Loucy (cell line): ENCODE measurements around the gene DCAF6.

Source experiments
- H2AFZ ChIP-seq: fragments of 200-600 bp; sonication (generic); 2 replicates; pipeline ENCODE4 v1.6.0; 2016; ENCODE audit warnings: antibody characterized with exemption, mild to moderate bottlenecking, low read length, moderate library complexity
- H3F3A ChIP-seq: fragments of 200-600 bp; 2 replicates; pipeline ENCODE4 v1.6.0; 2016; ENCODE audit warnings: antibody characterized with exemption, low read depth, mild to moderate bottlenecking
- H3K27me3 ChIP-seq: fragments of 200-600 bp; sonication (generic); 2 replicates; pipeline ENCODE4 v1.6.1; 2014; ENCODE audit warnings: low read length, mild to moderate bottlenecking; ENCODE audit not compliant: insufficient read depth, poor library complexity, severe bottlenecking
- H3K36me3 ChIP-seq: fragments of 200-600 bp; sonication (generic); 2 replicates; pipeline ENCODE4 v1.6.1; 2016; ENCODE audit warnings: low read length; ENCODE audit not compliant: insufficient read depth
- H3K4me1 ChIP-seq: fragments of 200-600 bp; sonication (generic); 2 replicates; pipeline ENCODE4 v1.5.1; 2014; ENCODE audit warnings: low read length, mild to moderate bottlenecking; ENCODE audit not compliant: insufficient read depth, poor library complexity, severe bottlenecking
- H3K4me2 ChIP-seq: fragments of 200-600 bp; sonication (generic); 2 replicates; pipeline ENCODE4 v1.6.0; 2014; ENCODE audit warnings: antibody characterized with exemption, low read length, low read depth, mild to moderate bottlenecking; ENCODE audit not compliant: poor library complexity, severe bottlenecking
- H3K4me3 ChIP-seq: fragments of 200-600 bp; sonication (generic); 2 replicates; pipeline ENCODE4 v1.5.1; 2014; ENCODE audit warnings: low read length, mild to moderate bottlenecking, mixed read lengths; ENCODE audit not compliant: poor library complexity, severe bottlenecking
- H3K79me2 ChIP-seq: fragments of 200-600 bp; sonication (generic); 2 replicates; pipeline ENCODE4 v1.6.1; 2014; ENCODE audit warnings: low read length; ENCODE audit not compliant: insufficient read depth
- H3K9ac ChIP-seq: fragments of 200-600 bp; sonication (generic); 2 replicates; pipeline ENCODE4 v1.6.0; 2014; ENCODE audit warnings: mild to moderate bottlenecking, low read depth, low read length, moderate library complexity; ENCODE audit not compliant: poor library complexity, severe bottlenecking
- H3K9me2 ChIP-seq: fragments of 200-600 bp; sonication (generic); replicated peaks from 2 replicates; pipeline ENCODE4 v1.6.1; 2016; ENCODE audit warnings: low read depth, low read length, mixed read lengths
- H3K9me3 ChIP-seq: fragments of 200-600 bp; sonication (generic); 2 replicates; pipeline ENCODE4 v1.6.1; 2014; ENCODE audit warnings: mild to moderate bottlenecking, antibody characterized with exemption, low read length, low read depth; ENCODE audit not compliant: insufficient read depth
- H4K20me1 ChIP-seq: fragments of 200-600 bp; sonication (generic); 2 replicates; pipeline ENCODE4 v1.6.0; 2014; ENCODE audit warnings: antibody characterized with exemption, low read length, mild to moderate bottlenecking; ENCODE audit not compliant: insufficient read depth, poor library complexity, severe bottlenecking
- CTCF ChIP-seq: fragments of 200-600 bp; sonication (generic); conservative IDR thresholded peaks from 2 replicates; pipeline ENCODE4 v1.5.1; 2014; ENCODE audit warnings: mild to moderate bottlenecking, antibody characterized with exemption, low read length
- EZH2phosphoT487 ChIP-seq: fragments of 200-600 bp; IDR thresholded peaks from 2 replicates; pipeline ENCODE4 v1.6.1; 2018; ENCODE audit warnings: antibody characterized with exemption, mild to moderate bottlenecking, moderate library complexity, borderline replicate concordance

DCAF6 gene

GRCh38 chr1:167981933-167982332 is 45.5 kb downstream of the DCAF6 start:
- no peaks in the 10 kb centered on the region for H3K9me3 ChIP-seq
- H3K9me2 ChIP-seq = no peaks in the 10 kb centered on the region
- H3K4me3 ChIP-seq = no peak overlapping the region
- H3K36me3 ChIP-seq = peaks cover 46% of the 10 kb centered on the region
- H3K9ac ChIP-seq = no peak overlapping the region
- H3K27me3 ChIP-seq = no peaks in the 10 kb centered on the region
- TF ChIP-seq EZH2phosphoT487 (no peak), CTCF (no peak)
- H3K4me2 ChIP-seq = no peak overlapping the region
- no peaks in the 10 kb centered on the region for H3F3A ChIP-seq
- no peak overlapping the region for H2AFZ ChIP-seq
- peaks cover 15% of the 10 kb centered on the region for H3K79me2 ChIP-seq
- H3K4me1 ChIP-seq = peaks cover 9% of the 10 kb centered on the region
- no peaks in the 10 kb centered on the region for H4K20me1 ChIP-seq

GRCh38 chr1:167983797-167984420 is 47.4 kb downstream of the DCAF6 start:
- peaks cover 9% of the 10 kb centered on the region for H3K4me1 ChIP-seq
- no peaks in the 10 kb centered on the region for H3K9me3 ChIP-seq
- TF ChIP-seq CTCF = no peak
- TF ChIP-seq EZH2phosphoT487 = no peak
- peaks cover 35% of the 10 kb centered on the region; the same call in 1 of the 2 replicates for H3K36me3 ChIP-seq
- no peak overlapping the region for H3K4me2 ChIP-seq
- H3F3A ChIP-seq = no peaks in the 10 kb centered on the region
- no peak overlapping the region for H2AFZ ChIP-seq
- H3K4me3 ChIP-seq = no peak overlapping the region
- no peak overlapping the region for H3K9ac ChIP-seq
- H3K9me2 ChIP-seq = no peaks in the 10 kb centered on the region
- no peaks in the 10 kb centered on the region for H3K27me3 ChIP-seq
- no peaks in the 10 kb centered on the region for H4K20me1 ChIP-seq
- peaks cover 15% of the 10 kb centered on the region for H3K79me2 ChIP-seq

DNA sequence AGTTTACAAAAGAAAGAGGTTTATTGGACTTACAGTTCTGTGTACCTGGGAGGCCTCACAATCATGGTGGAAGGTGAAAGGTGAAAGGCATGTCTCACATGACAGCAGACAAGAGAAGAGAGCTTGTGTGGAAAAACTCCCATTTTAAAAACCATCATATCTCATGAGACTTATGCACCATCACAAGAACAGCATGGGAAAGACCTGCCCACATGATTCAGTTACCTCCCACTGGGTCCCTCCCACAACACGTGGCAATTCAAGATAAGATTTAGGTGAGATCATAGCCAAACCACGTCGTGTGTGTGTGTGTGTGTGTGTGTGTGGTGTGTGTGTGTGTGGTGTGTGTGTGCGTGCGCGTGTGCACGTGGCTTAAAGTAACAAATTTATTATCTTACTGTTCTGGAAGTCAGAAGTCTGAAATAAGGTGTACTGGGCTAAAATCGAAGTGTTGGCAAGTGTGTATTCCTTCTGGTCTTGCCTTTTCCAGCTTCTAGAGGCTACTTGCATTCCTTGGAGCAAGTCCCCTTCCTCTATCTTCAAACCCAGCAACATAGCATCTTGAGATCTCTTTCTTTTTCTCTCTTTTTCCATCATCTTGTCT is 48.5 kb downstream of the DCAF6 start:
- TF ChIP-seq CTCF (no peak), EZH2phosphoT487 (no peak)
- Histone ChIP-seq H3K4me3 (no peak overlapping the region), H3F3A (no peaks in the 10 kb centered on the region), H2AFZ (no peak overlapping the region), H3K4me2 (peak overlapping the region; percentile 10), H3K9ac (no peak overlapping the region), H3K4me1 (peaks cover 9% of the 10 kb centered on the region), H3K27me3 (no peaks in the 10 kb centered on the region), H3K9me3 (no peaks in the 10 kb centered on the region), H3K9me2 (no peaks in the 10 kb centered on the region), H4K20me1 (no peaks in the 10 kb centered on the region), H3K36me3 (peaks cover 33% of the 10 kb centered on the region; the same call in 1 of the 2 replicates), H3K79me2 (peaks cover 15% of the 10 kb centered on the region)
